Thyroid gland (tissue), 4 donors: Measurements from ENCODE around the gene DEK. TPM values are rescaled to one million over a fixed set of nuclear protein-coding genes. Genes with fewer than 3 reads are reported as not detected.

Source experiments
- DNase-seq, 2 donors: peaks; one replicate each; pipeline ENCODE4 v3.0.0-alpha.2; 2019
- H3K27ac ChIP-seq, 3 donors: fragments of 200-600 bp; sonication (generic); 1 replicate in 2 of 3; 2 replicates in 1 of 3; pipeline ENCODE4 v1.5.1; 2016 to 2019; ENCODE audit warnings: mild to moderate bottlenecking in 1 of 3, moderate library complexity in 1 of 3
- H3K27me3 ChIP-seq: fragments of 200-600 bp; sonication (generic); one replicate; pipeline ENCODE4 v1.5.1; 2019
- H3K36me3 ChIP-seq, 2 donors: fragments of 200-600 bp; sonication (generic); one replicate each; pipeline ENCODE4 v1.5.1; 2016 to 2019
- H3K4me1 ChIP-seq, 2 donors: fragments of 200-600 bp; sonication (generic); one replicate each; pipeline ENCODE4 v1.5.1; 2017 to 2019
- H3K4me3 ChIP-seq, 3 donors: fragments of 200-600 bp; sonication (generic); replicated peaks in 1 of 3; 1 replicate in 2 of 3; 2 replicates in 1 of 3; pipeline ENCODE4 v1.5.1; 2016; ENCODE audit warnings: mild to moderate bottlenecking in 1 of 3
- H3K9me3 ChIP-seq: fragments of 200-600 bp; sonication (generic); one replicate; pipeline ENCODE4 v1.5.1; 2017
- CTCF ChIP-seq, 6 experiments: fragments of 200-600 bp in 3 of 6; fragments of 450-650 bp in 3 of 6; sonication (generic) in 3 of 6; IDR thresholded peaks; one replicate each; pipeline ENCODE4 v1.5.1; 2016 to 2019; ENCODE audit warnings: antibody characterized with exemption in 6 of 6, mild to moderate bottlenecking in 2 of 6, inconsistent platforms in 1 of 6, moderate library complexity in 1 of 6
- POLR2A ChIP-seq, 2 donors: fragments of 450-650 bp; IDR thresholded peaks; one replicate each; pipeline ENCODE4 v1.6.1; 2017; ENCODE audit warnings: antibody characterized with exemption in 2 of 2, mild to moderate bottlenecking in 2 of 2, moderate library complexity in 1 of 2
- WGBS, 2 donors: methylation state at CpG; one replicate each; pipeline ENCODE4 v1.1.5; 2017; 5-methylcytosine and 5-hydroxymethylcytosine counted together
- intact Hi-C: fragments of 100-400 bp; cut with DNase I; formaldehyde crosslinking; loops from one replicate; pipeline ENCODE4 v1.15.1; 2023
- total RNA-seq, 4 donors: library from RNA; depleted of rRNA; stranded (reverse); fragments of >200 nt; gene quantifications; one replicate each; pipeline ENCODE4 v1.2.3, GENCODE V29; 2016

DEK gene
- total RNA-seq, 4 donors from 2014 or later, result 165 to 211 (median 207) TPM

- Histone ChIP-seq H3K27ac (no peak overlapping the region), H3K36me3 (peaks cover 13 to 15% of the 10 kb centered on the region in 2 donors), H3K9me3 (no peaks in the 10 kb centered on the region), H3K4me1 (peaks cover 4 to 5% of the 10 kb centered on the region in 2 donors), H3K4me3 (no peak overlapping the region), H3K27me3 (no peaks in the 10 kb centered on the region)
- intact Hi-C loops, result no loop called here
- TF ChIP-seq POLR2A (IDR thresholded peaks at IDR 0.05), result no peak
- TF ChIP-seq CTCF (IDR thresholded peaks at IDR 0.05), result no peak
- no peak for DNase-seq
- WGBS, 2 donors, result 76 to 92% methylated on average over 7 of the region's 7 CpGs
Measured at GRCh38 chr6:18219591-18219990, 44.7 kb downstream of the DEK start.

- Histone ChIP-seq H3K27ac (no peak overlapping the region), H3K4me1 (peaks cover 4 to 5% of the 10 kb centered on the region in 2 donors), H3K27me3 (no peaks in the 10 kb centered on the region), H3K36me3 (peaks cover 13 to 15% of the 10 kb centered on the region in 2 donors), H3K4me3 (no peak overlapping the region), H3K9me3 (no peaks in the 10 kb centered on the region)
- 94 to 97% methylated on average over 3 of the region's 3 CpGs for WGBS, 2 donors
- TF ChIP-seq CTCF (IDR thresholded peaks at IDR 0.05) (no peak), POLR2A (IDR thresholded peaks at IDR 0.05) (no peak)
- intact Hi-C loops, result no loop called here
- DNase-seq, result no peak
Measured at GRCh38 chr6:18218233-18218632, 46.1 kb downstream of the DEK start.

- intact Hi-C loops, result no loop called here
- H3K36me3 ChIP-seq, result peaks cover 6 to 9% of the 10 kb centered on the region in 2 donors
- TF ChIP-seq CTCF (IDR thresholded peaks at IDR 0.05), result no peak
- TF ChIP-seq POLR2A (IDR thresholded peaks at IDR 0.05), result no peak
- H3K9me3 ChIP-seq, result no peaks in the 10 kb centered on the region
- no peak for DNase-seq
- H3K27ac ChIP-seq, result no peak overlapping the region
- H3K27me3 ChIP-seq, result no peaks in the 10 kb centered on the region
- H3K4me3 ChIP-seq, result no peak overlapping the region
- 91 to 94% methylated on average over 7 of the region's 7 CpGs for WGBS, 2 donors
- peaks cover 4 to 10% of the 10 kb centered on the region in 2 donors for H3K4me1 ChIP-seq
Measured at GRCh38 chr6:18216411-18216810, 47.9 kb downstream of the DEK start.

- TF ChIP-seq CTCF (IDR thresholded peaks at IDR 0.05) (no peak), POLR2A (IDR thresholded peaks at IDR 0.05) (no peak)
- H3K27ac ChIP-seq, result no peak overlapping the region
- no peak for DNase-seq
Measured at GRCh38 chr6:18215436-18215835, 48.9 kb downstream of the DEK start.

GRCh38 chr6:18214003-18214402 is 50.3 kb downstream of the DEK start:
- intact Hi-C loops, result no loop called here
- 78 to 79% methylated on average over 4 of the region's 4 CpGs for WGBS, 2 donors
- H3K4me1 ChIP-seq, result peaks cover 23 to 25% of the 10 kb centered on the region in 2 donors
- no peaks in the 10 kb centered on the region for H3K27me3 ChIP-seq
- TF ChIP-seq POLR2A (IDR thresholded peaks at IDR 0.05) (no peak), CTCF (IDR thresholded peaks at IDR 0.05) (no peak)
- H3K9me3 ChIP-seq, result no peaks in the 10 kb centered on the region
- peak overlapping the region in 2 of 3 donors; percentile 0 to 51 for H3K27ac ChIP-seq
- no peak overlapping the region for H3K4me3 ChIP-seq
- H3K36me3 ChIP-seq, result peaks cover 6 to 9% of the 10 kb centered on the region in 2 donors
- no peak for DNase-seq

More at GRCh38 chr6:18215436-18215835, 48.9 kb downstream of the DEK start:
- intact Hi-C loops, result no loop called here
- Histone ChIP-seq H3K4me3 (no peak overlapping the region), H3K27me3 (no peaks in the 10 kb centered on the region), H3K4me1 (peaks cover 13 to 20% of the 10 kb centered on the region in 2 donors), H3K36me3 (peaks cover 6 to 9% of the 10 kb centered on the region in 2 donors), H3K9me3 (no peaks in the 10 kb centered on the region)
- 84 to 90% methylated on average over 7 of the region's 7 CpGs for WGBS, 2 donors
